HG03439 (cell line): Measurements from ENCODE around the gene CLTA.

Source experiments
- ATAC-seq: cut with Tn5 transposase; IDR thresholded peaks from one replicate; pipeline ENCODE4 v1.9.1; 2021; ENCODE audit warnings: mild to moderate bottlenecking, moderate library complexity; ENCODE audit not compliant: unreplicated experiment

Gene CLTA

GRCh38 chr9:36187414-36187813 is 3.3 kb upstream of the CLTA start:
- ATAC-seq = no peak

GRCh38 chr9:36188212-36188611 is 2.5 kb upstream of the CLTA start:
- ATAC-seq = no peak

DNA sequence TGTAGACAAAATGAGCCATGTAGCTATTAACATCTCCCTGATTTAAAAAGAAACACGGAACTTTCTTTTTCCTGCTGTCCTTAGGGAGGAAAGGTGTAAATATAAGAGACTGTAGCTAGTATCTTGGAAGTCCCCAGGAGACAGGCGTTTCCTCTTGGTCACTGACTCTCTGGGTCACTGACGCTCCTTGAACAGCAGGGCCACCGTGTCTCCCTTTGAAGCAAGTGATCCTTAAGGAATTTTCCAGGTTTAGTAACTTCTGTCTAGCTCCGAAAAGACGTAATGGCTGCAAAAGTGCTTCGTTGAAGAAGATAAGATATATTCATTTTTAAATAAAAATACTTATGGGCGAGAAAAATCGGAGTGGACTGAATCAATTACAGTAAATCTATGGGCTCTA is 745 bp upstream of the CLTA start:
- no peak for ATAC-seq

GRCh38 chr9:36191290-36191645 is 547 bp downstream of the CLTA start:
- ATAC-seq = peak; percentile 11

- ATAC-seq = no peak
Observed at GRCh38 chr9:36191686-36192085, 965 bp downstream of the CLTA start.

- no peak for ATAC-seq
Observed at GRCh38 chr9:36192196-36192595, 1.5 kb downstream of the CLTA start.

DNA sequence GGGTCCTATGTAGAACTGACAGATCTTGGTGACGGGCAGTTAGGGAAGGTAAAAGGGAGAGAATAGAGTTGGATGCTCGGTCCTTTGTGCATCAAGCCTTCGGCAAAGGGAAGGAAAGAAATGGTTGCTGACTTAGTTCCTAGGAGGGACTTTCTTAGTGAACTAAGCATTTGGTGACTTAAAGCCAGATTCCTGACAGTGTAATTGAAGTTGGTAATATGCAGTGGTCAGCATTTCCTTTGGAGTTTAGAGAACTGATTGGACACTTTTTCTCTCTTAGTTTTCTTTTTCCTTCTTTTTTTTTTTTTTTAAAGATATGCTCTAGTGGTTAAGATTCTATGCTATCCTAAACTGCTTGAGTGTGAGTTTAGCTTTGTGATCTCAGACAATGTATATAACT is 2.3 kb downstream of the CLTA start:
- no peak for ATAC-seq

DNA sequence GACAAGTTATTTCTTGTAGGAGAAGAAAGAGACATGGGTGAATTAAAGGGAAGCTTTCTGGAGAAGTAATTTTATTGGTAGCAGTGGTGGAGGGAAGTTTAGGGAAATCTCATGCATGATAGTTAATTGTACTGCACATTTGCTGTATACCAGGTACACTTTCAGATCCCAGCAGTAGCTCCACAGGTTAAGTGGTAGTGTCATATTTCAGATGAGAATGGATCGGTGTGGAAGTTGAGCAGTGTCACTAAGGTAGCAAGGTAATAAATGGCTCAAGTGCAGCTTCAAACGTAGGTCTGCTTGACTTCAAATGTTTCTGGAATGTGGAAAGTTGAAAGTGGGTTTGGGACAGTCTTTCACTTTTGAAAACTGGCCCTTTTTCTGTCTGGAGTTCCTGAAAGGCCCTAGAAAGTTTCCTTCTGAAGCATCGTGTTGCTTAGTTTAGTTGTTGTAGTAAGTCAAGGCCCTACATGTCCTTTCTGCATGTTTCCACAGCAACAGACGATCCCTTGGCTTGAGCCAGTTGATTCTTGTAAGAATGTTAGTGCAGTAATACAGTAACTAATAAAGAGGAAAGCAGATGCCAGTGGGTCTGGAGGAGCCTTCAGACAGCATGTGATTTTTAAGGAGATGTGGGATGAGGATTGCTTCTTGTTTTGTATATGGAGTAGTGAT is 3.7 kb downstream of the CLTA start:
- no peak for ATAC-seq

DNA sequence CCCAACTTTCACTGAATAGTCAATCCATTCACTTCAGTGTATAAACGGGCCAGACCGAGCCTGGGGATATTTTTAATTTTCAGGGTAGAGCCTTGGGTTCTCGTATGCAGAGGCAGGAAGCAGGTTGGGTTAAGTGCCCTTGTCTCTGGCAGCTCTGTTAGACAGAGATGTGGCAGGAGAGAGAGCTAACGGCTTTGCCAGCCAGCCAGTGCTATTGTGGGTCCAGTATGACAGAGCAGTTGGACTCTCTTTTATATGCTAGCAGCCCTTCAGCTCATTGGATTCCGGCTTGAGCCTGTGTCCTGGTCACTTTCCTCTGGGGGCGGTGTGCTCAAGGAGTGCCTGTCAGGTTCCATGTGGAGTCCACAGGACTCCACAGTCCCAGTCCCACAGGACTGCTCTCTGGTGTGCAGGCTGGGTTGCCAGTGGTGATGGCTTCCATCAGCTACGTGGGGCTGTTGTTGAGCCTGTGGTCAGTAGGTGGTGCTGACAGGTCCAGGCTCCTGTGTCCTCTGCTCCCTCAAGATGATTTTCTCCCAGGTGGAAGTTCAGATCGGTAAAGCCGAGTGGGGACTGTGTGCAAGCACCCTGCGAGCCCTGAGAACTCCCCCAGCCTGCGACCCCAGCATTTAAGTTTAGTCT is 14.3 kb downstream of the CLTA start:
- no peak for ATAC-seq

DNA sequence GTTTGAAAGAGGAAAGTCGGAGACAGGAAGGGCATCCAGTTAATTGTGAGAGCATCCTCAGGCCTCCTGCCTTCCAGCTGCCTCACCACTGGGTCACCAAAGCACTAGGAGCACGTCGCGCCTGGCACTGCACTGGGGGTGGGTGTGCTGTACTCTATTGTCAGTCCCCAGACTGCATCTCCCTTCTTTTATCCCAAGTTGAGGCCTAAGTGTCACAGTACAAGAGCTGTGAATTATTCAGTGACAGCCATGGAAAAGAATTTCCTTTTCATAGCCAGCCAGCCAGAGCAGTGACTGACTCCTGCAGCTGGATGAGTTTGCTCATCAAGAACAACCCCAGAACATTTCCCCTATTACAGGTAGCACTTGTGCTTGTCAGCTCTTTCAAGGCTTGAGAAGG is 16.3 kb downstream of the CLTA start:
- ATAC-seq = no peak

DNA sequence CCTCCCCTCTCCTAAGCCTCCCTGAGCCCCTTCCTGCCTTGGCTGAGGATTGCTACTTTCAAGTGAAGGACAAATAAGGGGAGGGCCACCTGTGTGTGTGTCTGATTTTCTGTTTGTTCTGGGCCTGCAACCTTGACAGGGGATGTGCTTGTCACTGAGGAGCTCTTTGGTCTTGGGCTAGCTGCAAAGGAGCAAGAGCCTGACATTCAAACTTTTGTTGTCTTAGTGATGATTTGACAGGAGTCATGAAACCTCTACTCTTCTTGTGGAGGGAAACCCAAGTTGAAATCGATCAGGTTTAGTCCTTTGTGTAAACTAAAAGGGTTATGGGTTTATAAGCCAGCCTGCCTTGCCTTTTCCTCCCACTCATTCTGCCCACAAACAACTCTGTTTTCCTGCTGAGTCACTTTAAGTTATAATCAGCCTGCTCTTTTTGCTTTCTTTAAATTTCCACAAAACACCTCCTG is 16.9 kb downstream of the CLTA start:
- no peak for ATAC-seq

DNA sequence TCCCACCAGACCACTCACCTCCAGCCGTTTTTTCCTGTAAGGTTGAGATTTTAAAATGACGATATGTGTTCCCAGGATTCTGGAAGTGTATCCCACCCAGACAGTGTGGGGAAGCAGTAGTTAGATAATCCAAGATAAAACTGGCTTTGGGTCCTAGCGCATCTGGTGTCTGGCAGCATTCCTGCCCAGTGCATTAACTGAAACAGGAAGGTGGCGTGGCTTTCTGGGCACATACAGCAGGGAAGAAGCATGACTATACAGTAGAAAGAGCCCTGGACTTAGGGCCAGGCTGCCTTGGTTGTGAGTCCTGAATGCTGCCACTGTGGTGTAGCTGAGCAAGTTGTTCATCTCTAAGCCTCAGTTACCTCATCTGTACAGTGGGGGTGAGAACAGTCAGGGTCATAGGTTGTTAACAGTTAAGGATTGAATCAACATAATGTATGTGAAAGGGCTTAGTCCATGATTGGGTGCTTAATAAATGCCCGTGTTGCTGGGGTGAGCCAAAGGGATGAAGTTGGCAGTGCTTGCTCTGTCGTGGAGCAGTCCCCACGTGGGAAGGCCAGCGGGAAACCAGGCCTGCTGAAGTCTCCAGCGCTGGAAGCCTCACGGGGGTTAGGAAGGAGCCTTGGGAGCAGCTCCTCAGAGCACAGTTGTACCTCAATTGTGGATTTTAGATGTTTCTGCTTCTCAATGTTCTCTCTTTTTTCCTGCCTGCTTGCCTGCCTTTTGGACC is 18.0 kb downstream of the CLTA start:
- ATAC-seq = no peak

- ATAC-seq = no peak
Observed at GRCh38 chr9:36210722-36211121, 20.0 kb downstream of the CLTA start.

GRCh38 chr9:36211510-36211909 is 20.8 kb downstream of the CLTA start:
- ATAC-seq = no peak

- ATAC-seq = no peak
Observed at GRCh38 chr9:36213387-36213786, 22.7 kb downstream of the CLTA start.

DNA sequence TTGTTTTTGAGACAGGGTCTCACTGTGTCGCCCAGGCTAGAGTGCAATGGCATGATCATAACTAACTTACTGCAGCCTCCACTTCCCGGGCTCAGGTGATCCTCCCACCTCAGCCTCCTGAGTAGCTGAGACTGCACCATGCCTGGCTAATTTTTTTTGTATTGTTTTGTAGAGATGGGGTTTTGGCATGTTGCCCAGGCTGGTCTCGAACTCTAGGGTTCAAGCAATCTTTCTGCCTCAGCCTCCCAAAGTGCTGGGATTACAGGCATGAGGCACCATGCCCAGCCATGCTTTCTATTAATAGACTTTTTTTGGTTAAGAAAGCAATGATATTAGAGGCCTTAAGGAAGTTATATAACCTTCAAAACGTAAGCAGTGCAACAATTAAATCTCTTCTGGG is 23.3 kb downstream of the CLTA start:
- ATAC-seq = no peak

GRCh38 chr9:36214571-36214970 is 23.9 kb downstream of the CLTA start:
- no peak for ATAC-seq

DNA sequence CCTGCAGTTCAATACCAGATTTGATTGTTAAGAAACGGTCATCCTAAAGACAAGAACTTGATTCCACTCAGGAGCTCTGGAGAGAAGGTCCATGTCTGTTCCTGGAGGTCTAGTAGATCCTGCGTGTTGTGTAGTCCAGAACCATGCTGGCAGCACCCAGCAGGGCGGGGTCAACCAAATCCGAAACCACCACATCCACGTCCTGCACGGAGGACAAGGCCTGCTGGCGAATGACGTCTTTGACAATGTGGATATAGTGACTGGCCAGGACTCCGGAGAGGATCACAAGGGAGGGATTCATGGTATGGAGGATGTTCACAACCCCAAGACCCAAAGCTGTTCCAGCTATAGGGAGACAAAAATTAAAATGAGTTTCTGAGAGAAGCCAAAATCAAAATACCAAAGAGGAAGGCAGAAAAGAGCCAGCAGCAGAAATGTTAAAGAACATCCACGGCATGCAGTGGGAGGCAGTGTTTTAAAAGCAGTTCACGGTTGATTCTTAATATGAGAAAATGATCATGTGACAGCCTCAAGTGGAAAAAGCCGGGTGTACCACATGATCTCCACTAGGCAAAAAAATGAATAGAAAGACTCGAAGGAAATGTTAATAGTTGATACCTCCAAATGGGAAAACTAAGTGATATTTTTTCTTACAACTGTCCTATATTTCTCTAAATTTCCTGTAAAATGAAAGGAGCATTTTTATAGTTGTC is 26.7 kb downstream of the CLTA start:
- ATAC-seq = no peak

- ATAC-seq = no peak
Observed at GRCh38 chr9:36218011-36218410, 27.3 kb downstream of the CLTA start.

DNA sequence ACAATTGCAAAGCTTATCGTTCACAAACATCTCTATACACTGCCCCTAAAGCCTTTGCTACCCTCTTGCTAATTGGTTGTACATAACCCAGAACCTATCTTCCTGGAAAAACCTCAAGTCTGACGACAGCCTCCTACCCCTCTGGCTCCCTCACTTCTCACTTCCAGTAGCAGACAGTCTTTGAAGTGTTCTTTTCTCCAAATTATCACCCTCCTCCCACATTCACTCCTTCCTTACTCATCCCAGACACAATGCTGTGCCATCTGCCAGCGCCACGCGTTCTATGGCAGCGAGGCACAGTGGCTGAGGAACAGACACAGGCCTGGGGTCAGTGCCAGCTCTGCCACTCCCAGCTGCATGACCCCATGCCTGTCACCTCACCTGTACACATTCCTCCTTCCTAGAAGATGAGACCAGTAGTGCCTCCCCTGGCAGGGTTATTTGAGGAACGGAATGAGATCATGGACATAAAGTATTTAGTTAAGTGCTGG is 27.7 kb downstream of the CLTA start:
- no peak for ATAC-seq

- no peak for ATAC-seq
Observed at GRCh38 chr9:36221667-36222066, 30.9 kb downstream of the CLTA start.
